C4-2B (cell line): ENCODE results near the gene PTPRA.

Experiments
- H3K27ac ChIP-seq: fragments of 450-650 bp; 2 replicates; pipeline ENCODE4 v1.5.1; 2017
- ZFX ChIP-seq: fragments of 450-650 bp; IDR thresholded peaks from 2 replicates; pipeline ENCODE4 v1.6.1; 2017
- TF ChIP-seq, protein P1 (sequence below): fragments of 450-650 bp; conservative IDR thresholded peaks from 2 replicates; pipeline ENCODE4 v1.5.1; 2017; ENCODE audit warnings: mild to moderate bottlenecking

Gene PTPRA

DNA sequence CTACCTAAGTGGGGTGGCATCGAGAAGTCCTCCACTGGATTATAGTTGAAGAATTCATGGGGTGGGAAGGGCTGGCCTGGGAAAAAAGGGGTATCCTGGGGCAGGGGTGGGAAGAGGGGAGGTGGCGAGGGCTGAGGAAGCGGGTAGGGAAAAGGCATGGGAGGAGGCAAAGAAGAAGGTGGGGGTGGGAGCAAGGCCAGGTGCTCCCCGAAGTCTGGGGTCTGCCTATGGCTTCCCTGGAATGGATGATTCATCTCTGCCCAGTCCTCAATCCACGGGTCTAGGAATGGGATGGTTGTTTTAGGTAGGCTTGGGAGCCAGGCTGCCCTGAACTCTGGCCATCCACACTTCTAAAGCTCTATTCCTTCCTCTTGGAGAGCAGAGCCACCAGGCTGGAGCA lies 37.2 kb upstream of the PTPRA start:
- no peak overlapping the region for H3K27ac ChIP-seq
- no peak for TF ChIP-seq ZFX
- TF ChIP-seq, protein P1, sequence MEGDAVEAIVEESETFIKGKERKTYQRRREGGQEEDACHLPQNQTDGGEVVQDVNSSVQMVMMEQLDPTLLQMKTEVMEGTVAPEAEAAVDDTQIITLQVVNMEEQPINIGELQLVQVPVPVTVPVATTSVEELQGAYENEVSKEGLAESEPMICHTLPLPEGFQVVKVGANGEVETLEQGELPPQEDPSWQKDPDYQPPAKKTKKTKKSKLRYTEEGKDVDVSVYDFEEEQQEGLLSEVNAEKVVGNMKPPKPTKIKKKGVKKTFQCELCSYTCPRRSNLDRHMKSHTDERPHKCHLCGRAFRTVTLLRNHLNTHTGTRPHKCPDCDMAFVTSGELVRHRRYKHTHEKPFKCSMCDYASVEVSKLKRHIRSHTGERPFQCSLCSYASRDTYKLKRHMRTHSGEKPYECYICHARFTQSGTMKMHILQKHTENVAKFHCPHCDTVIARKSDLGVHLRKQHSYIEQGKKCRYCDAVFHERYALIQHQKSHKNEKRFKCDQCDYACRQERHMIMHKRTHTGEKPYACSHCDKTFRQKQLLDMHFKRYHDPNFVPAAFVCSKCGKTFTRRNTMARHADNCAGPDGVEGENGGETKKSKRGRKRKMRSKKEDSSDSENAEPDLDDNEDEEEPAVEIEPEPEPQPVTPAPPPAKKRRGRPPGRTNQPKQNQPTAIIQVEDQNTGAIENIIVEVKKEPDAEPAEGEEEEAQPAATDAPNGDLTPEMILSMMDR, result no peak

- TF ChIP-seq ZFX, result no peak
- TF ChIP-seq, protein P1, result no peak
- H3K27ac ChIP-seq, result no peak overlapping the region
Observed at GRCh38 chr20:2837221-2837960, 35.9 kb upstream of the PTPRA start.

DNA sequence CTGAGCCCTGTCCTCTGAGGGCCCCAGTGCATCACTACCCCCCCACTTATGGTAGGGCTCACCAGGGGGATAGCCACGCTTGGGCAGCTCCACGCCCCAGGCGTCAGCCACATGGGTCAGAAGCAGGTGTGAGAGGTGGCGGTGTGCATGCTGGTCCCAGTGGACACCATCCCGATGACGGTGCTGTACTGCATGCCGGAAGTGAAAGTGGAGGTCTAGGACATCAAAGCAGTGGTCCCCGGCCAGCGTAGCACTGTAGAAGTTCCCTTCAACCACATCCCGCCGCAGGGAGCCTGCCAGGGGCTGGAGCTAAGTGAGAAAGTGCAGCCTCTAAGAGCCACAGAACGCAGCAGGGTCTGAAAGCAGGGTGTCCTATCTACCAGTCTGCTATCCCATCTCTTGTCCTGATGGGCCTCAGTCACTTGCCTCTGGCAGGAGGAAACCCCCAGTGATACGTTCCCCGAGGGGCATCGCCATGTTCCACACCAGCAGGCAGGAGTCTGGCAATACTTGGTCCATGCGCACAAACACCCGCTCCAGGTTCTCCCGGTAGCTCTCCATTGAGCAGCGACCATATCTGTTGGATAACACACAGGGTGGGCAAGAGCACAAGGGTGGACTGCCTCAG lies 35.0 kb upstream of the PTPRA start:
- no peak overlapping the region for H3K27ac ChIP-seq
- TF ChIP-seq, protein P1, result no peak
- no peak for TF ChIP-seq ZFX

DNA sequence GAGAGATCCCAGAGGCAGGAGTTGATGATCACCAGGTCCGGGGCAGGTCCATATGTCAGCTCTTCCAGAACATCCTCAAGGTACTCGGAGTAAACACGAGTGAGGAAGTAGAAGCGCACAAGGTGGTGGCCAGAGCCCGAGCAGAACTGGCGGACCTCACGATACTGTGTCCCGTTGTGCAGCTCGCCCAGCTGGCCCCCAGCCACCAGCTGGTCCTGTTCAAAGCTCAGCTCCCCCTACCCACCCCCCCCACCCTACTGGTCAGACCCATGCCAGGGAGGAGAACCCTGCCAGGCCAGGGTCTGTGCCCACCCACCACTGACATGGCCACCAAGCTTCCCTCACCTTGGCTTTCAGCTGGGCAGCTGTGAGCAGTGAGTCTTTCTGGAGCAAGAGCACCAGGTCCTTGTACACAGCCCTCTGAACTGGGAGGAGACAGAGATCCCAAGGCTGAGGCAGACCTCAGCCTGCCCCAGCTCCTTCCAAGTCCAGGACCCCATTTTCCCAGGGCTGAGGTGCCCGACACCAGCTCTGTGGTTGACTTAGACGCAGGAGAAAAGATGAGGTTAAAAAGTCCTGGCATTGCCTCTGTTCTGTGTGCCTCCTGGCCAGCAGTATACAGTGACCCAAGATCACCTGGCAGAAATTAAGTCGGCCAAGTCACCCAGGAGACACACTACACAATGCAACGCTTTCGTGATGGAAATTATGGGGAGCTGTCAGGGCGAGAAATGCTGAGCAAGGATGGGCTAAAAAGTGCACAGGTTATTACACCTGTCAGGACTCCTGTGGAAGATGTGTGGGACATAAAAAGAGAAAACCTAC lies 34.2 kb upstream of the PTPRA start:
- TF ChIP-seq, protein P1, result no peak
- no peak for TF ChIP-seq ZFX
- peak overlapping the region; percentile 99 for H3K27ac ChIP-seq

- H3K27ac ChIP-seq, result peak overlapping the region; percentile 99
- TF ChIP-seq, protein P1, result no peak
- no peak for TF ChIP-seq ZFX
Observed at GRCh38 chr20:2839732-2840137, 33.5 kb upstream of the PTPRA start.

DNA sequence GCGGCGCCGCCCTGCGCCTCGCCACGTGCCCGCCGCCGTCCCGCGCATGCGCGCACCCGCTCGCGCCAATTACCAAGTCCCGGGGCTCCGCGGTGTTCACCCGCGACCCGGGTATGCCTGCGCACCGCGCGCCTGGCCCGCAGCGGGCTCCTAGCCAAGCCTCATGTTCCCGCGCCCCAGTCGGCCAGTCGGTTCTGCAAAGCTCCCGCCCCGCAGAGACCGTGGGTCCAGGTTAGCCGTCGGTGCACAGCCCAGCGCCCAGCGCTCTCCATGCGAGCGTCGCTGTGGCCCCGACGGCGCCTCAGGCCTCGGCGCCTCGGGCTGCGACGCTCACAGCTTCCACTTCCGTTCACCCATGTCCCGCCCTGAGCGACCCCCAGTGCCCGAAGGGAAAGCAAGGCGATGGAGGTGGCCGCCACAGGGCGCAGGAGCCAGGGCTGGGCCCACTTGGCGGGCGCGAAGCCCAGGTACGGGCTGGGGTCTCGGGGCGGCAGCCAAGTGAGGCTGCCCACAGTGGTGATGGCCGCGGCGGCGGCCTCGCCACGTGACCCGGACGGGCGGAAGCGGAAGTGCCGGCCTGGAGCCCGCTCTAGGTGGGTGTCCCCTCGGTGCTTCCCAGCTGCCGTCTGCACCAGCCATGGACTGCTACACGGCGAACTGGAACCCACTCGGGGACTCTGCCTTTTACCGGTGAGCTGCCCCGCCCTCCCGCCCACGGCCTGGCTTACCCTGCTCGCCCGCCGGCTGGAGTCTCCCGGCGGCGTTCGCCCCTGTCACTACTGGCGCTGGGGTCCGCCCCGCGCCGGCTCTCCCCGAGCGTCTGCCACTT lies 32.9 kb upstream of the PTPRA start, which contains the start of the genes PCED1A and VPS16:
PCED1A (minus strand) TSS at position 518 of the 829 bp plus-strand sequence. CDS start 743 bp downstream, outside the sequence.
VPS16 (plus strand) TSS at position 608 of the 829 bp plus-strand sequence; CDS start at position 638, 30 bp downstream.
- H3K27ac ChIP-seq, result peak within 1 kb of the TSS; percentile 99
- TF ChIP-seq ZFX, result peak; percentile 96
- TF ChIP-seq, protein P1, result no peak
